ENCODE measurements around the gene SLFN5. TPM values are rescaled to one million over a fixed set of nuclear protein-coding genes. Genes with fewer than 3 reads are reported as not detected.
A peak's percentile ranks its signal among the peaks of the same experiment; 100 is the strongest.

SLFN5 gene
- total and polyA plus RNA-seq, 2 donors (not counting 1 experiment from before 2014, with no cell fraction given): 0.82 to 12.5 TPM

- Mint-ChIP-seq H3K27me3 (no peaks in the 10 kb centered on the region), H3K4me1 (peaks cover 18% of the 10 kb centered on the region), H3K9me3 (ENCODE audit: insufficient read depth) (peaks cover 4% of the 10 kb centered on the region), H3K27ac (peak overlapping the region; percentile 92), H3K4me3 (peak overlapping the region; percentile 94)
- H3K27me3 ChIP-seq (replicated peaks in 1 of 4; ENCODE audit: control extremely low read depth in 1 of 4, control insufficient read depth in 3 of 4, insufficient read depth in 4 of 4, low read length in 3 of 4): peaks cover 0 to 4% (median 0%) of the 10 kb centered on the region in 4 experiments
- peak overlapping the region; percentile 93 for H3K4me2 ChIP-seq (replicated peaks; ENCODE audit: low read depth, low read length, poor library complexity, severe bottlenecking)
- intact Hi-C loops (cut with micrococcal nuclease): loop anchor here (1.0 to 5.0 kb wide), 7 partner anchors 27 to 433 kb away; partner anchors contain the start of genes AP2B1, SLFN11, SLFN12 and SLFN13
- peaks cover 8 to 17% of the 10 kb centered on the region in 2 donors for H3K4me1 ChIP-seq (ENCODE audit: control insufficient read depth in 2 of 2, insufficient read depth in 2 of 2, low read length in 2 of 2)
- H4K20me1 ChIP-seq (ENCODE audit: control insufficient read depth, insufficient read depth, low read length, poor library complexity, severe bottlenecking): no peaks in the 10 kb centered on the region
- H3K9ac ChIP-seq (ENCODE audit: low read length): peak overlapping the region; percentile 57
- peak overlapping the region in 1 of 2 donors; percentile 36 for H3K27ac ChIP-seq (ENCODE audit: low read length in 2 of 2)
- CTCF ChIA-PET: interaction anchor here (0.6 to 7.0 kb wide), 20 partner anchors 28 to 230 kb away, joined by 3 to 360 read pairs (median 6); partner anchors contain the start of genes SLFN11, SLFN12, SLFN12L and SLFN13
- no peak for TF ChIP-seq CTCF (IDR thresholded peaks at IDR 0.05)
- TF ChIP-seq EZH2 (IDR thresholded peaks at IDR 0.05; ENCODE audit: borderline replicate concordance, insufficient read depth, low read depth, low read length, poor library complexity, severe bottlenecking): no peak
- H3K36me3 ChIP-seq (replicated peaks in 1 of 2; ENCODE audit: control extremely low read depth in 1 of 2, control insufficient read depth in 1 of 2, extremely low read depth in 1 of 2, insufficient read depth in 2 of 2, low read length in 1 of 2): no peaks in the 10 kb centered on the region
- H3K4me3 ChIP-seq (ENCODE audit: control extremely low read depth in 1 of 5, extremely low read depth in 1 of 5, insufficient read depth in 1 of 5, low read depth in 2 of 5, low read length in 4 of 5): peak overlapping the region; percentile 19 to 77 (median 50)
- H3K79me2 ChIP-seq (ENCODE audit: control insufficient read depth, insufficient read depth, low read length): no peaks in the 10 kb centered on the region
- DNase-seq (no peak), ATAC-seq (ENCODE audit: low read depth) (no peak)
- WGBS (ENCODE audit: insufficient coverage): 43% methylated on average over 17 of the region's 19 CpGs
- POLR2A ChIA-PET: interaction anchor here (1.0 to 3.0 kb wide), 3 partner anchors 119 to 219 kb away, joined by 3 to 12 read pairs (median 7); no protein-coding TSS in a partner anchor
- H2AFZ ChIP-seq (ENCODE audit: insufficient read depth, low read depth, low read length, poor library complexity, severe bottlenecking): peak overlapping the region; percentile 78
- no peaks in the 10 kb centered on the region for H3K9me3 ChIP-seq (ENCODE audit: control extremely low read depth in 1 of 3, control insufficient read depth in 2 of 3, insufficient read depth in 1 of 3, low read length in 2 of 3)
Measured at GRCh38 chr17:35313875-35314409, 71.1 kb downstream of the SLFN5 start.
